Activated naive CD4-positive, alpha-beta T cell treated with anti-CD3 and anti-CD28 coated beads, Interleukin-2, amount 50 U/mL, for 72 hours (primary cell): ENCODE measurements around the gene MS4A12. TPM values are rescaled to one million over a fixed set of nuclear protein-coding genes. Genes with fewer than 3 reads are reported as not detected.

ENCODE experiments used
- total RNA-seq, 2 donors: library from RNA; stranded (reverse); gene quantifications; one replicate each; pipeline ENCODE4 v1.2.3, GENCODE V29; 2022

The MS4A12 gene
- total RNA-seq, 2 donors from 2014 or later, result not detected

Other genes with a start within 250 kb of the MS4A12 start
- not detected for gene MS4A4E, start 249.6 kb upstream of the MS4A12 start, total RNA-seq
- gene MS4A4A, start 212.1 kb upstream of the MS4A12 start, total RNA-seq, result not detected
- gene MS4A6E, start 165.5 kb upstream of the MS4A12 start, total RNA-seq, result not detected
- gene MS4A7, start 114.2 kb upstream of the MS4A12 start, total RNA-seq, result not detected
- gene MS4A14, start 96.3 kb upstream of the MS4A12 start, total RNA-seq, result not detected
- not detected for gene MS4A5, start 63.2 kb upstream of the MS4A12 start, total RNA-seq
- gene MS4A1, start 36.9 kb upstream of the MS4A12 start, total RNA-seq, result under 1 TPM in 1 of 2 donors, not detected in 1; 0.27 TPM
- not detected for gene MS4A13, start 22.6 kb downstream of the MS4A12 start, total RNA-seq
- gene MS4A8, start 206.8 kb downstream of the MS4A12 start, total RNA-seq, result not detected
- not detected for gene MS4A18, start 231.9 kb downstream of the MS4A12 start, total RNA-seq